ENCODE data around the gene EMC10.

- TF ChIP-seq CTCF (IDR thresholded peaks at IDR 0.05) (no peak), POLR2A (IDR thresholded peaks at IDR 0.05) (no peak)
These were observed 3.5 kb downstream of the EMC10 start for GRCh38 chr19:50479761-50480251.
